Chondrocyte (in vitro differentiated cells): Measurements from ENCODE around the gene EPHA2. TPM values are rescaled to one million over a fixed set of nuclear protein-coding genes. Genes with fewer than 3 reads are reported as not detected.

ENCODE experiments used
- DNase-seq: peaks from one replicate; pipeline ENCODE4 v3.0.0; 2021; ENCODE audit warnings: mixed read lengths, low spot score
- H3K27ac Mint-ChIP-seq: one replicate; pipeline ENCODE4 v1.8.0; 2021; ENCODE audit warnings: mild to moderate bottlenecking, moderate library complexity, mixed read lengths; ENCODE audit not compliant: unreplicated experiment
- H3K27me3 Mint-ChIP-seq: 2 replicates; pipeline ENCODE4 v1.8.0; 2021; ENCODE audit warnings: low read depth, mixed read lengths
- H3K36me3 Mint-ChIP-seq: 2 replicates; pipeline ENCODE4 v1.8.0; 2021; ENCODE audit warnings: low read depth, mixed read lengths
- H3K4me1 Mint-ChIP-seq: 2 replicates; pipeline ENCODE4 v1.8.0; 2021; ENCODE audit warnings: low read depth, mild to moderate bottlenecking, mixed read lengths
- H3K4me3 Mint-ChIP-seq: one replicate; pipeline ENCODE4 v1.8.0; 2021; ENCODE audit warnings: mild to moderate bottlenecking, moderate library complexity, mixed read lengths; ENCODE audit not compliant: unreplicated experiment
- H3K9me3 Mint-ChIP-seq: 2 replicates; pipeline ENCODE4 v1.8.0; 2021; ENCODE audit warnings: low read depth, mixed read lengths
- CTCF ChIP-seq: fragments of 200-600 bp; sonication (generic); IDR thresholded peaks from 2 replicates; pipeline ENCODE4 v1.5.0; 2021; ENCODE audit warnings: antibody characterized with exemption, mild to moderate bottlenecking, moderate library complexity
- total RNA-seq: library from RNA; stranded (reverse); gene quantifications from 3 replicates; pipeline ENCODE4 v1.2.1, GENCODE V29; 2021

Gene EPHA2
- total RNA-seq, 1 donor from 2014 or later: 38.5 TPM

GRCh38 chr1:16181887-16182719 is 26.2 kb upstream of the EPHA2 start:
- no peak for TF ChIP-seq CTCF
- no peaks in the 10 kb centered on the region for H3K9me3 Mint-ChIP-seq
- H3K27ac Mint-ChIP-seq: peak overlapping the region; percentile 97
- H3K27me3 Mint-ChIP-seq: no peaks in the 10 kb centered on the region
- DNase-seq: no peak
- H3K4me3 Mint-ChIP-seq: no peak overlapping the region
- peaks cover 50% of the 10 kb centered on the region for H3K4me1 Mint-ChIP-seq
- no peaks in the 10 kb centered on the region for H3K36me3 Mint-ChIP-seq

- no peak for DNase-seq
- no peak overlapping the region for H3K4me3 Mint-ChIP-seq
- no peaks in the 10 kb centered on the region for H3K27me3 Mint-ChIP-seq
These were observed 24.5 kb upstream of the EPHA2 start for GRCh38 chr1:16180291-16180824.

DNA sequence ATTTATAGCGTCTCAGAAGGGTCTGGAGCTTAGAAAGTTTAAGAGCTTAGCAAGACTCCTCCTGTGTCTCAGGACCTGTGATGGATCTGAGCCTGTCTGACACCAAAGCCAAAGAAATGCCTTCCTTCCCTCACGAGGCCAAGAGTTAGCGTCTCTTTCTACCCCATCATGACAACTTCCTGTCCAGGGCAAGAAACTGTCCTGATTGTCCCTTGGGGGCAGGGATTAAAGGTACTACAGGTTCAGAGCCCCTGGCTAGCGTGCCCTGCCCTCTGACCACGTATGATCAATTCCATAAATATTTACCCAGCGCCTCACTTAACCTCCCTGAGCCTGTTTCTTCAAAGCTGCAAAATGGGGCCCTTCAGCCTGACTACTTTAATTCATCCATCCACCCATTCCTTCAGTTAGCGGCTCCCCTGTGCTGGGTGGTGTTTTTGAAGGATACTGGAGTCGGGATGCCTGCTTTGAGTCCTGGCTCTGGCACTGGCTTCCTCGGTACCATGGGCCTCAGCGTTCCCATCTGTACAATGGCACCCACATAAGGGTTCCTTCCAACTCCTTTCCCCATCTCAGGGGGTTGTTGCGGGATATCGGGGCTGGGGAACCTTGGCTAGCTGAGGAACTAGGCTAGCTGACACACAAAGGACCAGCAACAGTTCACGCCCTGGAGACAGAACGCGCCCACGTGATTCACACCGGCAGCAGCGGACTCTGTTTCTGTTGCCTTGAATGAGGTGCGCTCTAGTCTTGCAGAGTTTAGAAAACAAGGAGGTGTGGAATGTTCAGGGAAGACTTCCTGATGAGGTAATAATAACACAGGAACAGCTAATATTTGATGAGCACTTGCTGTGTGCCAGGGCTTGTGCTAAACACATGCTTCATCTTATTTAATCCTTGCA is 23.0 kb upstream of the EPHA2 start:
- peak; percentile 41 for DNase-seq
- Mint-ChIP-seq H3K4me3 (no peak overlapping the region), H3K9me3 (no peaks in the 10 kb centered on the region), H3K36me3 (no peaks in the 10 kb centered on the region), H3K4me1 (peaks cover 80% of the 10 kb centered on the region), H3K27ac (peak overlapping the region; percentile 69), H3K27me3 (no peaks in the 10 kb centered on the region)
- no peak for TF ChIP-seq CTCF

More at GRCh38 chr1:16180291-16180824, 24.5 kb upstream of the EPHA2 start:
- no peak for TF ChIP-seq CTCF
- Mint-ChIP-seq H3K4me1 (peaks cover 67% of the 10 kb centered on the region), H3K27ac (peak overlapping the region; percentile 57), H3K36me3 (no peaks in the 10 kb centered on the region), H3K9me3 (no peaks in the 10 kb centered on the region)

GRCh38 chr1:16177306-16177705 is 21.4 kb upstream of the EPHA2 start:
- H3K27ac Mint-ChIP-seq: peak overlapping the region; percentile 98

More at GRCh38 chr1:16177306-16177705, 21.4 kb upstream of the EPHA2 start:
- Mint-ChIP-seq H3K9me3 (no peaks in the 10 kb centered on the region), H3K36me3 (no peaks in the 10 kb centered on the region), H3K4me3 (no peak overlapping the region), H3K27me3 (no peaks in the 10 kb centered on the region), H3K4me1 (peaks cover 91% of the 10 kb centered on the region)
- TF ChIP-seq CTCF: no peak
- DNase-seq: peak; percentile 58
